Measurements from ENCODE around the gene SP8.
"Not testable (repeated sequence)": the region's sequence is repeated elsewhere in the genome, so short reads cannot be mapped to it uniquely, and the experiment has no call there.

SP8 gene

DNA sequence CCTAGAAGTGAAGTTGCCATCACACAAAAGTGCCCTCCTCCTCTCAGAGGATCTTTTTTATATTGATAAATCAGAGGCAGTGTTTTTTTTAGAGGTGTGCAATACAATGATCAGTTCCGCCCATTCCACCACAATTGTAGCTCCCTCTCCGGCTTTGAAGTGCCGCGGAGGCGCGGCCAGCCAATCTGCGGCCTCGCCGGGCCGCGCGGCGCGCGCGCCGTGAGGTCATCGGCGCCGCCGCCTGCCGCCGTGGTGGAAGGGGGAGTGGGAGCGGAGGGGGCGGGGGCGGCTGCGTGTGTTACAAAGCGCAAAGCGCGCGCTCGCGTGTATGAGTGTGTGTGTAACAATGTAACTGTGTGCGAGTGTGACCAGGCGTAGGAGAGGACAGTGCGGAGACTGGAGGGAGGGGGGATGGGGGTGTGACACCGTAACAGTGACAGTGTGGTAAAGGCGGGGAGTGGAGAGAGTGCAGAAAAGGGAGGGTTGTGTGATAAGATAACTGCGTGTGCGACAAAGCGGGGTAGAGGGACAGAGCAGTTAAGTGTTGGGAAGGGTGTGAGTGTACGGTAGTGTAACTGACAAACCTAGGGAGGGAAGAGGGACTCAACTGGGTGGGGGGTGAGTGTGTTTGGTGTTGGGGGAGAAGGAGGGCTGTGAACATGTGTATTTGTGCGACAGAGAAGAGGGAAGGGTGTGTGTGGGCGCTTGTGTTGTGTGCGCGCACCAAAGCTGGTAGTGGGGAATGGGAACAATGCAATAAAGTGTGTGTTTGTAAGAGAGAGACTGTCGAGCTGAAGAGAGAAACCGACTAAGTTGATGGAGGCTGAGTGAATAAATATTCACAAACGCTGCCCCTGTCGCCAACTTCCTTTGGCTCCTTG, at the start of gene SP8:
Gene SP8 (minus strand): TSS at position 108 of the 881 bp plus-strand sequence. CDS start 88 bp downstream, at position 20.
- DNase-seq: no peak

DNA sequence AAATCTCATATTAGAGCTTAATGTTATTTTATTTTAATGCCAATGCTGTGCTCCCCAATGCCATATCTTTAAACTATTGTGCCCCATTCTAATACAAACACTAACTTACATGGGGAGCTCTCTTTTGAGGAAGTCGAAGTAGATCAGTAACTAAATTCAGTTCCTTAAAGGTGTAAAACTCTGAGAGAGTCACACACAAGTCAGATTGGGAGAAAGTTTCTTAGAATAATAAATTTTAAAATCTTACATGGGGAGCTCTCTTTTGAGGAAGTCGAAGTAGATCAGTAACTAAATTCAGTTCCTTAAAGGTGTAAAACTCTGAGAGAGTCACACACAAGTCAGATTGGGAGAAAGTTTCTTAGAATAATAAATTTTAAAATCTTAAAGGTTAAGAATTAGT, 49.7 kb upstream of the SP8 start:
- not testable (repeated sequence) for DNase-seq

DNA sequence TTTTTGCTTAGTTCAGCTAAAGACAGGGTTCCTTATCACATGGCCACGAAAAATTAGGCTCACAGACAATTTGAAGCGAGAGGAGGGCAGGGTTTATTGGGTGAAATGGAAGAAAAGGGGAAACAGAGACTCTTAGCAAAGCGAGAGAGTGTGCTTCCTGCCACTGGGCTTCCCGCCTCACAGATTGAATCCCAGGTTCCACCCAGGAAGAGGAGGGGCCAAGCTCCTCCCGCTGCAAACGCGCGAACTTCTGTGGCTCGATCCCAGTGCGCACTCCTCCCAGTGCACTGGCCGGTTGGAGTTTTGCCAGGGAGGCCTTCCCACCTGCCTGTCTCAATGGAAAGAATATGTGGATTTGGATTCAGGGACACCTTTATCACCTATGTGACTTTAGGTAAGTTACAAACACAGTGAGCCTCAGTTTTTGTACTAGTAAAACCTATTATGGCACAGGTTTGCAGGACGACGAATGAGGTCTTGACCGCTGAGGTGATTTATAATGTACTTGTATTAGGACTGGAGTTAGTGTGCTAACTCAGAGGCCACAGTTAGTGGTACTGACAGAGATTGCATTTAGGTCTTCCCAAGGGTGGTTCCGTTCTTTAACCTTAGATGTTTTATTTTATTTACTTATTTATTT, 48.5 kb upstream of the SP8 start:
- DNase-seq: no peak

- no peak for DNase-seq
These were observed 48.0 kb upstream of the SP8 start for GRCh38 chr7:20834656-20835055.

DNA sequence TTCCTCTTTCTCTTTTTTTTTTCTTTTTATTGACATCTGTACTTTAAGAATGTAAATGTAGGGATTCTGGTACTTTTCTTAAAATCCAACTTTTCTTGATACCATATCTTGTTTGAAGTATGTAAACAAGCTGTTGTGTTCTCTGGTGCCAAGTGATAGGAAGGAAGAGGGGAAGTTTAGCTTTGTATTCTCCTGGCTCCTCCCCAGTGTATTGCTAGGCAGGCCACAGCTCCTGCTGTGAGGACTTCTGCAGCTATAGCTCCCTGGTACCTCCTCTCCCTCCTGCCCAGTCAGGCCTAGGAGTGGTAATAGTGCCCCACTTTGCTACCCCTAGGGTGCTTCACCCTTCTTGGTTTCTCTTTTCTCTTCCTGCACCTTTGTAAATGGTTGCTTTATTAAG, 45.3 kb upstream of the SP8 start:
- no peak for DNase-seq

DNA sequence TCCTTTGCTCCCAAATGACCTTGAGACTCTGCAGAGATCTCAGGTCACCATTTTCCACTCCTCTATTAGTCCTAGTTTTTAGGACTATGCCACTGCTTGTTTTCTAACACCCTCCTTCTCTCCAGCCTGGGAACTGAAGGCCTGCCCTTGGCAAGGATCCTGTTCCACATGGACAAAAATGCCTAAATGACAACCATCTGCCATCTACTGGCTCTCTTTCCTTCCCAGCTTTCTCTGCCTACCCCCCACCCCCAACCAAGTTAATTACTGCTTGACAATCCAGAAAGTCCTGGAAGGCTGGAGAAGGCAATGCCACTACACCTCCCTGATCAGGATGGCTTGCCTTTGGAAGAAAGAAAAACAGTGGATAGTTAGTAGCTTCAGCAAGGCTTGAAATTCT, 44.8 kb upstream of the SP8 start:
- DNase-seq: no peak

DNA sequence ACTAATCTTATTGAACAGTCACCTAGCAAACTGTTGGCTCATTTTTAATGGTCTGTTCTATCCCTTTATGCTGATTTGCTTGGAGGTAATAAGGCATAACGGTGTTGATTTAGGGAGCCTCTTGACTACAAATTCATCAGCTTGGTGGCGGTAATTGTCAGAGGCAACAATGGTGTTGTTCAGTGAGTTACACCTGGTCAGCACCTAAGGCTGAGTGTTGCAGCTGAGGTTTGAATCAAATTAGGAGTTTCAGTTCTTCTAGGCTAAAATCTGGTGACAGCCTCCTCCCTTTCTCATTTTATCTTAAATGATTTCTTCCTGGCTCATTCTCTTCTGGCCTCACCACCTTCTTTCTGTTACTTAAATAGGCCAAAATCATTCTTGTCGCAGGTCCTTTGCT, 42.3 kb upstream of the SP8 start:
- DNase-seq: no peak

DNA sequence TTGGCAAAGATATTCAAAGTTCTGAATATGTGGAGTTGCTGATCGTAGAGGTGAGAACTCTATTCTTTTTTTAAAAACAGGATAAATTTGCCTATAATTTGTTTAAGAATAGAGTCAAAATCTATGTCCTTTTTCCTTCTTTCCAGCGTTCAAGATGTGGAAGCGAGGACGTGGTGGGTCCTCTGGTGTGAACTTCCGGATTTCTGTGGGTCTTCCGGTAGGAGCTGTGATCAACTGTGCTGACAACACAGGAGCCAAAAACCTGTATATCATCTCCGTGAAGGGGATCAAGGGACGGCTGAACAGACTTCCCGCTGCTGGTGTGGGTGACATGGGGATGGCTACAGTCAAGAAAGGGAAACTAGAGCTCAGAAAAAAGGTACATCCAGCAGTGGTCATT, 40.5 kb upstream of the SP8 start:
- DNase-seq: no peak

DNA sequence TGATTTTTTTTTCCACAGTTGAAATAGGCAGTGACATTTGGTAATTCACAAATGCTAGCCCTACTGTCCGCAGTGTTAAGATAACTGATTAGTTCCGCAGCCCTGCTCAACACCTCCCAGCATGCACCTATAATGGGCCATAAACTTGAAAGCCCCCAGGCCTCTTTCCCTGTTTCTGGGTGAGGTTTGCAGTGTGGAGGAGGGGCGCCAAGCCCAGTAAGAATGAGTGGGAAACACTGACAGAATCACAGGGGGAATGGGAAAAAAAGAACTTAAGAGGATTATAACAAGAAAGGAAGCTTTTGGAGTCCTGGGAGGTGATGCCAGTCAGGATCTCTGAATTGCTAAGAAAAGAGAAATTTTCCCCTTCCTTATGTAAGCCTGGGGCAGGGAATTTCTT, 39.6 kb upstream of the SP8 start:
- no peak for DNase-seq

GRCh38 chr7:20825555-20825954, 38.9 kb upstream of the SP8 start:
- DNase-seq: no peak

DNA sequence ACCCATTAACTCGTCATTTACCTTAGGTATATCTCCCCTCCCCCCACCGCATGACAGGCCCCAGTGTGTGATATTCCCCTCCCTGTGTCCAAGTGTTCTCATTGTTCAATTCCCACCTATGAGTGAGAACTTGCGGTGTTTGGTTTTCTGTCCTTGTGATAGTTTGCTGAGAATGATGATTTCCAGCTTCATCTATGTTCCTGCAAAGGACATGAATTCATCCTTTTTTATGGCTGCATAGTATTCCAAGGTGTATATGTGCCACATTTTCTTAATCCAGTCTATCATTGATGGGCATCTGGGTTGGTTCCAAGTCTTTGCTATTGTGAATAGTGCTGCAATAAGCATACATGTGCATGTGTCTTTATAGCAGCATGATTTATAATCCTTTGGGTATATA, 34.7 kb upstream of the SP8 start:
- DNase-seq: not testable (repeated sequence)

DNA sequence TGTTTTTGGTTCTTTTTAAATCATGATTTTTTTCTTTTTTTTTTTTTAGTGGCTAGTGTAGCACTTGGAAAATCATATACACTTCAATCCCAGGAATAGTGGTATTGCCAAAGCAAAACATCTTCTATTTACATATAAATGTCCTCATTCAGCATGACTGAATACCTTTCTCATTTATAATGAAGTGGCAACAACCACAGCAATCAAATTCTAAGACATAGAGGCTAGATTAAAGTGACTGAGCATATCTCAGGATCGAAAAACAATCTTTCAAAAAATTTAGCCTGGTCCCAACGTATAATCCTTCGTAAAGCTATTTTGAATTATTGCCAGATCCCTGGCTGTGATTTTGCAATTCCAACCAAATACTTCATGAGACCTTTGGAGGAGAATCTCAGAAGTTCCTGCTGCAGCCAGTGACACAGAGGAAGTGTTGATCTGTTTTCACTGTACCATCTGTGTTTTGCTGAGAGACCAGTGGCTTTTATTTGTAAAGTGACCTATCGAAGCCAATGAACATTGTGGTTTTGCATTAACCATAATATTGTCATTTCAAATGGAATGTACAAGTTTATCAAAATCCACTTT, 29.8 kb upstream of the SP8 start:
- no peak for DNase-seq

DNA sequence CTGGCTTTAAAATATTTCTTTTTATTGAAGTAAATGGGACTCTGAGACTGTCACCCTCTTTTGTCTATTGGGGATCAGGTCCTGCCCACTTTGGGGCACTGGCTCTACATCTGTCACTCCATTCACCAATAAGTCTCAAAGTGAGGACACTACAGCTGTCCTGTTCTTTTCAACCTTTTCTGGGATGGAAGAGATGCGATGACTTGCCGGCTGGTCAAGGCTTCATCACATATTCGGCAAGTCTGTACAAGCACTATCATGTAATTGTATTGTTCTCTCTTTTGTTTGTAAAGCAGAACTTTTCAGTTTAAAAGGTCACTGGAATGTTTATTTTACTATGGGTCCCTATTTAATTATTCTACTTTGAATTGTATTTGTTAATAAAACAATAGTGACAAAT, 17.7 kb upstream of the SP8 start:
- no peak for DNase-seq

DNA sequence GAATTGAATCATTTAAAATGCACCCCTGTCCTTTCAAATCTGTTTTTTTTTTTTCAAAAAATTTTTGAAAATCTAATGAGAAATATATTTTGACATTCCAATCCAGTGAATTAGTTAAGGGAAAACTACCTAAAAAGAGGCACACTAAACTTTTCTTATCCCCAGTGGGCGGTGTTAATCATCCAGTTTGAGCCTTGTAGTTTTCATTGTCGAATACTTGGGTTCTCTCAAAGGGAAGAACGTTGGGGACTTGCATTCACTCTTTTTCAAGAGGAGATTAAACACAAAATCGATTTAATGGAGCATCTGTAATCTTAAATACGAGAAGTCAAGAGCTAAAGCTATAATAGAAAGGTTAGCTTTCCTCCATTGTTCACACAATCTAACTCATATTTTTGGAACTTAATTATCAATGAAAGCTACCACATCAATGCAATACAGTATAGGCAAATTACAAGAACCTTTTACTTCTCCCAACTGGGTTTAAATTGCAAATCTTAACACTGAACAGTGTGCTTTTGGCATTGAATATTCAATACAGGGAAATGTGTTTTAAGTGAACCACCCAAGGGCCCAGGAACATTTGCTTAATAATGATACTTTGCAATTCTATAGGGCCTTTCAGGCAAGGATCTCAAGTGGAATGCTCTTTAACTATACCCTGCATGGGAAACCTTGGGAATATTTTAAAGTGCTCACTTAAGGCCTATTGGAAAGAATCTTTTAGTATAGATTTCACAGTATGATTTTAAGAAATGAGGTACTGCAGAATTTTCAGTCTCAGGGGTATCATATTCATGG, 13.1 kb upstream of the SP8 start:
- no peak for DNase-seq

DNA sequence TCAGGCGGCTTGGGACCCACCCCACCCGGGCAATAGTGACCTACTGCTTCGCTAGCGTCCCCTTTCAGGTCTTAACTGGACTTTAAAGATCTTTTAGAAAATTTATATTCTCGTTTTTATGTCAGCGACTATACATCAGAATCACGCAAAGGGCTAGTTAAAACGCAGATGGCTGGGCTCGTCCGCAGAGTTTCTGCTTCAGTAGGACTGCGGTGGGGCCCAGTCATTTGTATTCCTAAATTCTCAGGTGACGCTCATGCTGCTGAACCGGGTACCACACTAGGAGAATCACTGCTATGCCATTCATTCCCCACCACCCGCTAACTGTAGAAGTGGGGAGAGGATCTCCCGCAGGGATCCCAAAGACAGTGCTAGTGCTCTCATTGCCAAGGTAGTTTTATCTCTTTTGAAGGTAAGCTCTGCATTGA, 12.0 kb upstream of the SP8 start:
- no peak for DNase-seq

- DNase-seq: no peak
These were observed 11.5 kb upstream of the SP8 start for GRCh38 chr7:20798081-20798693.

- no peak for DNase-seq
These were observed 10.9 kb upstream of the SP8 start for GRCh38 chr7:20797462-20798080.

DNA sequence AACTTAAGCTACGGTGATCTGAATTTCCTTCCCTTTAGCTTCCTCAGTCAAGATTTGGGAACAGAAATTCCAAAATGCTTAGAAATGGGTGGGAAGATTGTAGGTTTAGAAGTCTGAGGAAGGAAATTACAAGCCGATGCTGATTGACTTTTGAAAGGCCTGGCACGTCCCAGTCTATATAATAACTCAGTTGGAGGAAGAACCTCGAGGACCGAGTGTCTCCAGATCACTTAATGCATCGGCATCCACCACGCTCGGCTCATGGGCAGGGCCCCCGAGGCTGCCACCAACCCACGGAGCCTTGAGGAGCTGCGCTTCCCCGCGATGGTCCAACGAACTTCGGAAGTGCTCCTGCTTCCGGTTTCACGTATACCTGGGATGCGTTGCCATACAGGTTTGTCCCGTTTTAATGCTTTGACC, 10.4 kb upstream of the SP8 start:
- no peak for DNase-seq

- DNase-seq: no peak
These were observed 9.8 kb upstream of the SP8 start for GRCh38 chr7:20796500-20796899.

DNA sequence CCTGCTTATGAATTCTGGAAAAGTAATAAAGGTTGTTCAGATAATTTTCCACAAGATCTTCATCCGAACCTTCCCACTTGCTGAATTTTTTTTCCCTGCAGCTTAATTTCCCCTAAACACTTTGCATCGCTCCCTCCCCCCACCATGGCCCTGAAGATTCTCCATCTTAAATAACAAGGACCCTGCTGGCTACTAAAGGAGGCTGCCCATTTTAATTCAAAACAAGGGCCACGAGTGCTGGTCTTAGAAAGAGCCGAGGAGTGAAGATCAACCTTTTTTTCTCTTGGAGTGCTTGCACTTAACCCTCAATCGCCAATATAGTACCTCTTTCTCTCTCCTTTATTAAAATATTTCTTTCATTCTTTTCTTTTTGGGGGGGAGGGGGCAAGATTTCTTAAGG, 9.2 kb upstream of the SP8 start:
- DNase-seq: no peak

GRCh38 chr7:20795361-20795760, 8.7 kb upstream of the SP8 start:
- DNase-seq: no peak

DNA sequence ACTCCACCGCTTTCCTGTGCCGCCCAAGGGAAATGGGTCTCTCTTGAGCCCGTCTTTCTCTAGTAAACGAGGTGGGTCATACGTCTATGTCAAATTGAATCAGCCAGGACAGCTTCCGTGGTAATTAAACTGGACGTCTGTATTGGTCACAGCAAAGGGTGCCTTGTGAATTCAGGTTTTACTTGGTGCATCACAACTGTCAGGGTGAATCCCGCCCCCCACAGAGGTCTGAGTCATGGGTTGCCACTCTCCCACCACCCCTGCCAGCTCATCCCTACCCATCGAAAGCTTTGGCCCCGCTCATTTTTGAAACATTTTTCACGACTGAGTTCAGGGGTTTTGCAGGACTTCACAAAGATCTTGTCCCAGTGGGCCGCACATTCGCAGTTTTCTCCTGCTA, 8.0 kb upstream of the SP8 start:
- DNase-seq: no peak

Data from amniotic stem cell (primary cell).